Measurements from ENCODE around the gene STK24.

DNA sequence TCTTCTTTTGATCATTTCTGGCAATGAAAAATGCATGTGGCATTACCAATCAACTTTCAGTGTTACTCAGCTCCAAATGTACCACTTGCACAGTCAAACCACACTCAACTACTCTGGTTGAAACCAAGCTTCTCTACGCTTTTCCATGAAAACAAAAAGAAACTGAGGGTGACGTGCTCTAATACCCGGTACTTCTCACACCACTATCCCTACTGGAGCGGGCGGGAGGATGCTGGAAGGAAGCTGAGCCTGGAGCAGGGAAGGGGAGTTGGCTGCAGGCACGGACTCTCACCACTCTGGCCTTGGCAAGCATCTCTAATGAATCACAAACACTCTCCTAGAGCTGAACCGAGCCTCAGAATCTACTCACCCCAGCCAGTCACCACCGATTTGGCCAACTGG lies 48.2 kb downstream of the STK24 start:
- TF ChIP-seq, protein P1, sequence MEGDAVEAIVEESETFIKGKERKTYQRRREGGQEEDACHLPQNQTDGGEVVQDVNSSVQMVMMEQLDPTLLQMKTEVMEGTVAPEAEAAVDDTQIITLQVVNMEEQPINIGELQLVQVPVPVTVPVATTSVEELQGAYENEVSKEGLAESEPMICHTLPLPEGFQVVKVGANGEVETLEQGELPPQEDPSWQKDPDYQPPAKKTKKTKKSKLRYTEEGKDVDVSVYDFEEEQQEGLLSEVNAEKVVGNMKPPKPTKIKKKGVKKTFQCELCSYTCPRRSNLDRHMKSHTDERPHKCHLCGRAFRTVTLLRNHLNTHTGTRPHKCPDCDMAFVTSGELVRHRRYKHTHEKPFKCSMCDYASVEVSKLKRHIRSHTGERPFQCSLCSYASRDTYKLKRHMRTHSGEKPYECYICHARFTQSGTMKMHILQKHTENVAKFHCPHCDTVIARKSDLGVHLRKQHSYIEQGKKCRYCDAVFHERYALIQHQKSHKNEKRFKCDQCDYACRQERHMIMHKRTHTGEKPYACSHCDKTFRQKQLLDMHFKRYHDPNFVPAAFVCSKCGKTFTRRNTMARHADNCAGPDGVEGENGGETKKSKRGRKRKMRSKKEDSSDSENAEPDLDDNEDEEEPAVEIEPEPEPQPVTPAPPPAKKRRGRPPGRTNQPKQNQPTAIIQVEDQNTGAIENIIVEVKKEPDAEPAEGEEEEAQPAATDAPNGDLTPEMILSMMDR (IDR thresholded peaks at IDR 0.05), result no peak
- no peak for TF ChIP-seq POLR2A (IDR thresholded peaks at IDR 0.05)
